K562 (cell line): ENCODE measurements around the gene CHCHD4. TPM values are rescaled to one million over a fixed set of nuclear protein-coding genes. Genes with fewer than 3 reads are reported as not detected.
"Not testable (repeated sequence)": the region's sequence is repeated elsewhere in the genome, so short reads cannot be mapped to it uniquely, and the experiment has no call there.

Experiments
- ATAC-seq: fragments of 200-7000 bp; cut with Tn5 transposase; 3 replicates; pipeline ENCODE4 v1.9.1; 2020; ENCODE audit warnings: moderate library complexity
- BruUV-seq: library from RNA; stranded (reverse); fragments of 400-500 nt; replicated peaks from 2 replicates; lab custom pipeline; 2021; lab: Mats Ljungman, UMichigan
- CTCF ChIA-PET: fragments of 300-600 bp; formaldehyde crosslinking; extraction: SDS; loops from one replicate; lab custom pipeline; 2021; ENCODE audit warnings: low intra/inter-chr PET ratio; lab: Yijun Ruan, JAX
- POLR2A ChIA-PET: fragments of 300-600, 350-650 bp; sonication (Branson Sonifier 250); formaldehyde crosslinking; extraction: SDS; loops from one replicate; lab custom pipeline; 2021; ENCODE audit warnings: antibody characterized with exemption, inconsistent platforms; lab: Yijun Ruan, JAX
- DNase-seq, 4 experiments: peaks; one replicate each; pipeline versions ENCODE4 v3.0.0 to v3.0.0-alpha.2; 2011 to 2018; ENCODE audit warnings: low spot score in 3 of 4, mixed read lengths in 3 of 4; ENCODE audit errors: extremely low read depth in 1 of 4
- FAIRE-seq: peaks from 2 replicates; lab custom pipeline; 2011; peaks lifted over from hg19 to GRCh38; lab: Jason Lieb, UNC
- H2AFZ ChIP-seq: 2 replicates; pipeline ENCODE4 v1.6.0; 2011; ENCODE audit warnings: low read depth, low read length, control low read depth, inconsistent platforms
- H3K27ac ChIP-seq: fragments of 200-600 bp; 3 replicates; pipeline ENCODE4 v1.8.0; 2011; ENCODE audit warnings: low read depth, mild to moderate bottlenecking, control low read depth, inconsistent platforms, low read length, moderate library complexity, mixed read lengths; ENCODE audit errors: extremely low read depth
- H3K27me3 ChIP-seq, 2 experiments: fragments of 300-600 bp in 1 of 2; 2 replicates in 1 of 2; 3 replicates in 1 of 2; pipeline versions ENCODE4 v1.6.0 to v1.8.0; 2011; ENCODE audit warnings: inconsistent platforms in 2 of 2, low read length in 2 of 2, mild to moderate bottlenecking in 1 of 2, mixed read lengths in 1 of 2, moderate library complexity in 1 of 2; ENCODE audit not compliant: control insufficient read depth in 2 of 2, insufficient read depth in 2 of 2
- H3K36me3 ChIP-seq: fragments of 300-600 bp; 3 replicates; pipeline ENCODE4 v1.8.0; 2011; ENCODE audit warnings: mild to moderate bottlenecking, low read length, inconsistent platforms; ENCODE audit not compliant: control insufficient read depth, insufficient read depth
- H3K4me1 ChIP-seq, 2 experiments: fragments of 200-600 bp in 1 of 2; replicated peaks in 1 of 2; 2 replicates in 1 of 2; 3 replicates in 1 of 2; pipeline versions ENCODE4 v1.5.1 to v1.8.0; 2011; ENCODE audit warnings: inconsistent platforms in 2 of 2, low read length in 2 of 2, mild to moderate bottlenecking in 1 of 2, mixed read lengths in 1 of 2, moderate library complexity in 1 of 2; ENCODE audit not compliant: control insufficient read depth in 2 of 2, insufficient read depth in 2 of 2
- H3K4me2 ChIP-seq: 2 replicates; pipeline ENCODE4 v1.6.1; 2011; ENCODE audit warnings: low read length, control low read depth, inconsistent platforms, mixed read lengths; ENCODE audit not compliant: insufficient read depth
- H3K4me3 ChIP-seq: fragments of 200-600 bp; sonication (generic), shearing (Covaris generic); 2 replicates; pipeline ENCODE4 v1.5.1; 2016; ENCODE audit warnings: control low read depth, inconsistent platforms
- H3K79me2 ChIP-seq: fragments of 200-600 bp; 3 replicates; pipeline ENCODE4 v1.8.0; 2011; ENCODE audit warnings: low read length, inconsistent platforms; ENCODE audit not compliant: control insufficient read depth, insufficient read depth
- H3K9ac ChIP-seq, 2 experiments: 2 replicates each; pipeline versions ENCODE4 v1.6.0 to v1.6.1; 2011; ENCODE audit warnings: low read depth in 2 of 2, low read length in 2 of 2, control low read depth in 1 of 2, inconsistent platforms in 1 of 2, mild to moderate bottlenecking in 1 of 2, mixed read lengths in 1 of 2; ENCODE audit not compliant: insufficient read depth in 1 of 2
- H3K9me1 ChIP-seq: one replicate; pipeline ENCODE4 v1.6.0; 2011; ENCODE audit warnings: inconsistent platforms, mild to moderate bottlenecking, low read length, moderate library complexity; ENCODE audit not compliant: control insufficient read depth, insufficient read depth
- H3K9me3 ChIP-seq: replicated peaks from 2 replicates; pipeline ENCODE4 v1.5.1; 2011; ENCODE audit warnings: low read depth, low read length, inconsistent platforms; ENCODE audit not compliant: control insufficient read depth, insufficient read depth
- H4K20me1 ChIP-seq: replicated peaks from 2 replicates; pipeline ENCODE4 v1.6.1; 2011; ENCODE audit warnings: low read length, inconsistent platforms, mixed read lengths; ENCODE audit not compliant: control insufficient read depth, insufficient read depth
- RBM25 ChIP-seq: fragments of 200-400 bp; formaldehyde crosslinking; IDR thresholded peaks from 2 replicates; pipeline ENCODE4 v1.6.1; 2018; ENCODE audit warnings: low read length, low read depth, moderate library complexity; ENCODE audit not compliant: severe bottlenecking
- ZNF121 ChIP-seq: sonication (generic); formaldehyde crosslinking; conservative IDR thresholded peaks from 2 replicates; pipeline ENCODE4 v1.8.0; 2022; ENCODE audit warnings: missing genetic modification reagents
- ZNF583 ChIP-seq: fragments of 250-450 bp; sonication (Bioruptor Pico); IDR thresholded peaks from 2 replicates; pipeline ENCODE4 v1.4.0; 2020
- WGBS: fragments of 100-300 bp; shearing (Covaris generic); methylation state at CpG from one replicate; pipeline ENCODE4 v1.1.6; 2016; ENCODE audit warnings: low coverage, mixed read lengths; ENCODE audit not compliant: insufficient coverage; ENCODE audit errors: missing lambda C conversion rate; 5-methylcytosine and 5-hydroxymethylcytosine counted together
- in situ Hi-C: fragments of 300-500 bp; cut with MboI; formaldehyde crosslinking; loops from 4 replicates; pipeline ENCODE4 v1.15.0; 2018; ENCODE audit warnings: inconsistent platforms, mixed read lengths
- intact Hi-C: fragments of 100-400 bp; cut with micrococcal nuclease; formaldehyde crosslinking; loops from 2 replicates; pipeline ENCODE4 v1.14.2; 2022
- polyA plus RNA-seq, 8 experiments: library from polyadenylated mRNA; depleted of rRNA in 4 of 8; stranded (reverse) in 5 of 8; unstranded in 3 of 8; fragments of >200 nt; fragmentation: Nextera tagmentation in 2 of 8; fragmentation: Illumina TruSeq in 1 of 8; extraction: Ambion mirVana in 2 of 8; extraction: Trizol in 1 of 8; gene quantifications; 2 replicates each; pipeline versions ENCODE4 v1.2.1 to v1.2.3, GENCODE V29; 2011 to 2014; ENCODE audit warnings: inconsistent platforms in 1 of 8, missing spikeins in 1 of 8
- total RNA-seq, 7 experiments: library from RNA; depleted of rRNA in 6 of 7; stranded (reverse); fragments of >200 nt in 6 of 7; fragmentation: Illumina TruSeq in 2 of 7; extraction: Trizol in 2 of 7; gene quantifications; 2 replicates each; pipeline versions ENCODE4 v1.2.1 to v1.2.3, GENCODE V29; 2011 to 2021; ENCODE audit warnings: low replicate concordance in 1 of 7
- TF ChIP-seq, protein P1 (sequence below), 2 experiments: fragments of 450-650 bp; IDR thresholded peaks; 2 replicates each; pipeline ENCODE4 v1.6.1; 2018; ENCODE audit warnings: mild to moderate bottlenecking in 2 of 2, low read depth in 1 of 2; ENCODE audit not compliant: partially characterized antibody in 2 of 2

CHCHD4 gene
- total and polyA plus RNA-seq, 9 of the 15 experiments (the other 6 are each of a cell fraction or from before 2014, with no cell fraction given), result 55.4 to 225 (median 77.2) TPM

DNA sequence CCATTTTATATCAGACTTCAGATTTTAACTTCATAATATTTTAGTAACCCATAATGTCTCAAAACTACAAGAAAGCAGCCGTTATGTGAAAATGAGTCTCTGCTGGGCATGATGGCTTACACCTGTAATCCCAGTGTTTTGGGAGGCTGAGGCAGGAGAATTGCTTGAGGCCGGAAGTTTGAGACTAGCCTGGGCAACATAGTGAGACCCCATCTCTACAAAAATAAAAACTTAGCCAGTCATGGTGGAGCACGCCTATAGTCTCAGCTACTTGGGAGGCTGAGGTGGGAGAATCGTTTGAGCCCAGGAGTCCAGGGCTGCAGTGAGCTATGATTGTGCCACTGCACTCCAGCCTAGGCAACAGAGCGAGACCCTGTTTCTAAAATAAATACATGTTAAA, 14.8 kb downstream of the CHCHD4 start:
- H3K79me2 ChIP-seq, POLR2A ChIA-PET, H2AFZ ChIP-seq, BruUV-seq, H3K9me1 ChIP-seq, H4K20me1 ChIP-seq, CTCF ChIA-PET, H3K9ac ChIP-seq, H3K27me3 ChIP-seq, intact Hi-C loops, H3K9me3 ChIP-seq, H3K4me3 ChIP-seq, H3K27ac ChIP-seq, ATAC-seq, FAIRE-seq, DNase-seq, in situ Hi-C loops, H3K4me2 ChIP-seq, H3K4me1 ChIP-seq: not testable (repeated sequence)
- H3K36me3 ChIP-seq, result peaks cover 35% of the 10 kb centered on the region
- TF ChIP-seq RBM25 (peak; percentile 19), ZNF121 (peak; percentile 63; the same call in 1 of the 2 replicates)
- 83% methylated on average over 5 of the region's 5 CpGs for WGBS

DNA sequence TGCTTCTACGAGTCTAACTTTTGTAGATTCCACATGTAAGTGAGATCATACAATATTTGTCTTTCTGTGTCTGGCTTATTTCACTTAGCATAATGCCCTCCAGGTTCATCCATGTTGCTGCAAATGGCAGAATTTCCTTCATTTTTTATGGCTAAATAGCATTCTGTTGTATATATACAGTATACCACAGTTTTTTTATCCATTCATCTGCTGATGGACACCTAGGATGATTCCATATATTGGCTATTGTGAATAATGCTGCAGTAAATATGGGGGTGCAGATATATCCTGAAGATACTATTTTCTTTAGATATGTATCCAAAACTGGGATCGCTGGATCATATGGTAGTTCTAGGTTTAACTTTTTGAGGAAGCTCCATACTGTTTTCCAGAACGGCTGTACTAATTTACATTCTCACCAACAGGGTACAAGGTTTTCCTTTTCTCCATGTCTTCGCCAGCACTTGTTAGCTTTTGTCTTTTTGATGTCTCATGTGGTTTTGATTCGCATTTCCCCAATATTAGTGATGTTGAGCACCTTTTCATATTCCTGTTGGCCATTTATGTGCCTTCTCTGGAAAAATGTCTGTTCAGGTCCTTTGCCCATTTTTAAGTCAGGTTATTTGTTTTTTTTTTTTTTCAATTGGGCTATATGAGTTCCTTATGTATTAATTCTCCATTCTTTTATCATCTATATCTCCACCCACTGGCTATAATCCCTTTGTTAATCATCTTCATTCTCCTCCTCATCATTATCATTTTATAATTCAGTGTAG, 26.9 kb downstream of the CHCHD4 start:
- CTCF ChIA-PET, result no interaction called here
- H3K9me1 ChIP-seq, result no peaks in the 10 kb centered on the region
- H3K27me3 ChIP-seq, result peaks cover 14 to 16% of the 10 kb centered on the region in 2 experiments; a peak in 4 of 5 replicates
- no peak for FAIRE-seq
- H3K4me3 ChIP-seq, result no peak overlapping the region
- POLR2A ChIA-PET, result interaction anchor here (1.0 kb wide), 1 partner anchor 9 kb away, joined by 4 read pairs; no protein-coding TSS in a partner anchor
- no peak overlapping the region for H2AFZ ChIP-seq
- no TSS peak for BruUV-seq
- no peak for TF ChIP-seq ZNF583 (CRISPR knock-in tag)
- TF ChIP-seq, protein P1, sequence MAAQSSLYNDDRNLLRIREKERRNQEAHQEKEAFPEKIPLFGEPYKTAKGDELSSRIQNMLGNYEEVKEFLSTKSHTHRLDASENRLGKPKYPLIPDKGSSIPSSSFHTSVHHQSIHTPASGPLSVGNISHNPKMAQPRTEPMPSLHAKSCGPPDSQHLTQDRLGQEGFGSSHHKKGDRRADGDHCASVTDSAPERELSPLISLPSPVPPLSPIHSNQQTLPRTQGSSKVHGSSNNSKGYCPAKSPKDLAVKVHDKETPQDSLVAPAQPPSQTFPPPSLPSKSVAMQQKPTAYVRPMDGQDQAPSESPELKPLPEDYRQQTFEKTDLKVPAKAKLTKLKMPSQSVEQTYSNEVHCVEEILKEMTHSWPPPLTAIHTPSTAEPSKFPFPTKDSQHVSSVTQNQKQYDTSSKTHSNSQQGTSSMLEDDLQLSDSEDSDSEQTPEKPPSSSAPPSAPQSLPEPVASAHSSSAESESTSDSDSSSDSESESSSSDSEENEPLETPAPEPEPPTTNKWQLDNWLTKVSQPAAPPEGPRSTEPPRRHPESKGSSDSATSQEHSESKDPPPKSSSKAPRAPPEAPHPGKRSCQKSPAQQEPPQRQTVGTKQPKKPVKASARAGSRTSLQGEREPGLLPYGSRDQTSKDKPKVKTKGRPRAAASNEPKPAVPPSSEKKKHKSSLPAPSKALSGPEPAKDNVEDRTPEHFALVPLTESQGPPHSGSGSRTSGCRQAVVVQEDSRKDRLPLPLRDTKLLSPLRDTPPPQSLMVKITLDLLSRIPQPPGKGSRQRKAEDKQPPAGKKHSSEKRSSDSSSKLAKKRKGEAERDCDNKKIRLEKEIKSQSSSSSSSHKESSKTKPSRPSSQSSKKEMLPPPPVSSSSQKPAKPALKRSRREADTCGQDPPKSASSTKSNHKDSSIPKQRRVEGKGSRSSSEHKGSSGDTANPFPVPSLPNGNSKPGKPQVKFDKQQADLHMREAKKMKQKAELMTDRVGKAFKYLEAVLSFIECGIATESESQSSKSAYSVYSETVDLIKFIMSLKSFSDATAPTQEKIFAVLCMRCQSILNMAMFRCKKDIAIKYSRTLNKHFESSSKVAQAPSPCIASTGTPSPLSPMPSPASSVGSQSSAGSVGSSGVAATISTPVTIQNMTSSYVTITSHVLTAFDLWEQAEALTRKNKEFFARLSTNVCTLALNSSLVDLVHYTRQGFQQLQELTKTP (IDR thresholded peaks at IDR 0.05; ENCODE audit: low read depth in 1 of 2, partially characterized antibody in 2 of 2), result peak in 1 of 2 experiments; percentile 96
- H3K36me3 ChIP-seq, result no peaks in the 10 kb centered on the region
- no peaks in the 10 kb centered on the region for H3K4me1 ChIP-seq
- no peak overlapping the region for H3K9ac ChIP-seq
- no peak overlapping the region for H3K27ac ChIP-seq
- DNase-seq, result no peak
- no peaks in the 10 kb centered on the region for H3K79me2 ChIP-seq
- under 1% methylated on average over 5 of the region's 5 CpGs for WGBS
- in situ Hi-C loops, result no loop called here
- no peak for ATAC-seq
- no peak overlapping the region for H3K4me2 ChIP-seq
- no peaks in the 10 kb centered on the region for H4K20me1 ChIP-seq
- intact Hi-C loops, result no loop called here
- H3K9me3 ChIP-seq, result no peaks in the 10 kb centered on the region
